Peyer's patch (tissue), 4 donors: ENCODE measurements around the gene C19orf33.

Experiments used
- POLR2A ChIP-seq, 2 donors: fragments of 450-650 bp; IDR thresholded peaks; one replicate each; pipeline ENCODE4 v1.5.1; 2017; ENCODE audit warnings: antibody characterized with exemption in 2 of 2, mild to moderate bottlenecking in 2 of 2, moderate library complexity in 2 of 2
- TF ChIP-seq, protein P1 (sequence below), 6 experiments: fragments of 450-650 bp in 4 of 6; fragments of 200-600 bp in 2 of 6; sonication (generic) in 1 of 6; IDR thresholded peaks; one replicate each; pipeline ENCODE4 v1.5.1; 2017 to 2019; ENCODE audit warnings: antibody characterized with exemption in 6 of 6, mild to moderate bottlenecking in 3 of 6, moderate library complexity in 1 of 6

DNA sequence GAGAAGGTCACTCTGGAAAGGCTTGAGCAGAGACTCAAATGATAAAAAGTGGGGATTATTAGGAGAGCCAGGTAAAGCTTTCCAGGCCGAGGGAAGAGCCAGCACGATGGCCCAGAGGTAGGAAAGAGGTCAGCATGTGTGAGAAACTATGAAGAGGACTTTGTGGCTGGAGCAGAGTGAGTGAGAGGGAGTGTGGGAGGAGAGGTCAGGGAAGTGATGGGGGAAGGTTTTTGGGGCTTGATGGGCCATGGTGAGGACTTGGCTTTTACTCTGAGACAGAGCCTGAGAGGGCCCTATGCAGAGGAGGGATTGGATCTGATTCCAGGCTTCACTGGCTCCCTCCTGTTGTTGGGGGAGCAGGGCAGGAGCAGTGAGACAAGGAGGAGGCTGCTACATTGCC, 36.9 kb downstream of the C19orf33 start:
- TF ChIP-seq, protein P1, sequence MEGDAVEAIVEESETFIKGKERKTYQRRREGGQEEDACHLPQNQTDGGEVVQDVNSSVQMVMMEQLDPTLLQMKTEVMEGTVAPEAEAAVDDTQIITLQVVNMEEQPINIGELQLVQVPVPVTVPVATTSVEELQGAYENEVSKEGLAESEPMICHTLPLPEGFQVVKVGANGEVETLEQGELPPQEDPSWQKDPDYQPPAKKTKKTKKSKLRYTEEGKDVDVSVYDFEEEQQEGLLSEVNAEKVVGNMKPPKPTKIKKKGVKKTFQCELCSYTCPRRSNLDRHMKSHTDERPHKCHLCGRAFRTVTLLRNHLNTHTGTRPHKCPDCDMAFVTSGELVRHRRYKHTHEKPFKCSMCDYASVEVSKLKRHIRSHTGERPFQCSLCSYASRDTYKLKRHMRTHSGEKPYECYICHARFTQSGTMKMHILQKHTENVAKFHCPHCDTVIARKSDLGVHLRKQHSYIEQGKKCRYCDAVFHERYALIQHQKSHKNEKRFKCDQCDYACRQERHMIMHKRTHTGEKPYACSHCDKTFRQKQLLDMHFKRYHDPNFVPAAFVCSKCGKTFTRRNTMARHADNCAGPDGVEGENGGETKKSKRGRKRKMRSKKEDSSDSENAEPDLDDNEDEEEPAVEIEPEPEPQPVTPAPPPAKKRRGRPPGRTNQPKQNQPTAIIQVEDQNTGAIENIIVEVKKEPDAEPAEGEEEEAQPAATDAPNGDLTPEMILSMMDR (IDR thresholded peaks at IDR 0.05): no peak
- no peak for TF ChIP-seq POLR2A (IDR thresholded peaks at IDR 0.05)
